Keratinocyte (primary cell): Measurements from ENCODE around the gene AP2A2. TPM values are rescaled to one million over a fixed set of nuclear protein-coding genes. Genes with fewer than 3 reads are reported as not detected.

Experiments used
- DNase-seq: peaks from one replicate; pipeline ENCODE4 v3.0.0-alpha.2; 2011; ENCODE audit warnings: low read depth, missing footprints, low spot score
- FAIRE-seq: peaks from 2 replicates; lab custom pipeline; 2011; peaks lifted over from hg19 to GRCh38; lab: Jason Lieb, UNC
- H2AFZ ChIP-seq: 2 replicates; pipeline ENCODE4 v1.6.0; 2012; ENCODE audit warnings: low read length, control low read depth, inconsistent platforms; ENCODE audit not compliant: control insufficient read depth
- H3K27ac ChIP-seq: 2 replicates; pipeline ENCODE4 v1.5.1; 2011; ENCODE audit warnings: low read length; ENCODE audit not compliant: control insufficient read depth, insufficient read depth
- H3K27me3 ChIP-seq: 3 replicates; pipeline ENCODE4 v1.6.0; 2011; ENCODE audit warnings: low read length; ENCODE audit not compliant: control insufficient read depth, insufficient read depth; ENCODE audit errors: extremely low read depth
- H3K36me3 ChIP-seq, 2 experiments: 2 replicates in 1 of 2; 3 replicates in 1 of 2; pipeline ENCODE4 v1.5.1; 2011; ENCODE audit warnings: low read length in 2 of 2, mild to moderate bottlenecking in 1 of 2; ENCODE audit not compliant: control insufficient read depth in 2 of 2, insufficient read depth in 2 of 2; ENCODE audit errors: extremely low read depth in 1 of 2
- H3K4me1 ChIP-seq: 3 replicates; pipeline ENCODE4 v1.5.1; 2011; ENCODE audit warnings: low read length; ENCODE audit not compliant: control insufficient read depth, insufficient read depth; ENCODE audit errors: extremely low read depth
- H3K4me2 ChIP-seq: 3 replicates; pipeline ENCODE4 v1.6.0; 2011; ENCODE audit warnings: low read depth, low read length; ENCODE audit not compliant: control insufficient read depth, insufficient read depth; ENCODE audit errors: extremely low read depth
- H3K4me3 ChIP-seq, 3 experiments: fragments of 200-600 bp in 1 of 3; sonication (generic) in 1 of 3; 2 replicates in 2 of 3; 3 replicates in 1 of 3; pipeline ENCODE4 v1.5.1; 2011 to 2016; ENCODE audit warnings: low read length in 3 of 3, mild to moderate bottlenecking in 3 of 3, control low read depth in 2 of 3, inconsistent platforms in 1 of 3, low read depth in 1 of 3, mixed read lengths in 1 of 3, mixed run types in 1 of 3, moderate library complexity in 1 of 3; ENCODE audit not compliant: control insufficient read depth in 2 of 3, insufficient read depth in 2 of 3; ENCODE audit errors: extremely low read depth in 1 of 3
- H3K79me2 ChIP-seq: 2 replicates; pipeline ENCODE4 v1.6.0; 2012; ENCODE audit warnings: low read length; ENCODE audit not compliant: control insufficient read depth, insufficient read depth
- H3K9ac ChIP-seq: 3 replicates; pipeline ENCODE4 v1.6.0; 2011; ENCODE audit warnings: low read length; ENCODE audit not compliant: control insufficient read depth, insufficient read depth; ENCODE audit errors: extremely low read depth
- H3K9me1 ChIP-seq: 3 replicates; pipeline ENCODE4 v1.6.0; 2011; ENCODE audit warnings: low read length; ENCODE audit not compliant: control insufficient read depth, insufficient read depth; ENCODE audit errors: extremely low read depth
- H3K9me3 ChIP-seq: 2 replicates; pipeline ENCODE4 v1.5.1; 2012; ENCODE audit warnings: low read depth, low read length; ENCODE audit not compliant: control insufficient read depth
- H4K20me1 ChIP-seq: 3 replicates; pipeline ENCODE4 v1.6.0; 2011; ENCODE audit warnings: low read length; ENCODE audit not compliant: control insufficient read depth, insufficient read depth; ENCODE audit errors: extremely low read depth
- EZH2 ChIP-seq: IDR thresholded peaks from one replicate; pipeline ENCODE4 v1.6.1; 2012; ENCODE audit warnings: inconsistent platforms, mild to moderate bottlenecking, low read length, moderate library complexity
- dilution Hi-C: fragments of 300-500 bp; cut with MboI; formaldehyde crosslinking; loops from one replicate; pipeline ENCODE4 v1.7.0; 2020; ENCODE audit warnings: low sequenced_read_pairs; ENCODE audit not compliant: extremely low pct_ligation_motif_present
- polyA plus RNA-seq, 5 experiments: library from polyadenylated mRNA; depleted of rRNA in 3 of 5; stranded (reverse) in 3 of 5; stranded (forward) in 1 of 5; unstranded in 1 of 5; fragments of >200 nt; gene quantifications; 1 replicate in 1 of 5; 2 replicates in 3 of 5; 3 replicates in 1 of 5; pipeline versions ENCODE4 v1.2.1 to v1.2.3, GENCODE V29; 2011 to 2012; ENCODE audit warnings: missing spikeins in 2 of 5, low read depth in 1 of 5, low replicate concordance in 1 of 5
- TF ChIP-seq, protein P1 (sequence below), 3 experiments: IDR thresholded peaks in 1 of 3; conservative IDR thresholded peaks in 1 of 3; optimal IDR thresholded peaks in 1 of 3; 2 replicates in 2 of 3; 3 replicates in 1 of 3; pipeline versions ENCODE3 to v1.5.1; 2011; ENCODE audit warnings: low read length in 3 of 3, mild to moderate bottlenecking in 3 of 3, moderate library complexity in 2 of 3, control low read depth in 1 of 3, inconsistent platforms in 1 of 3; ENCODE audit not compliant: insufficient read depth in 2 of 3; ENCODE audit errors: extremely low read depth in 1 of 3

Gene AP2A2
- polyA plus RNA-seq, 1 donor (not counting 4 experiments of a cell fraction or from before 2014, with no cell fraction given): 47.8 TPM

DNA sequence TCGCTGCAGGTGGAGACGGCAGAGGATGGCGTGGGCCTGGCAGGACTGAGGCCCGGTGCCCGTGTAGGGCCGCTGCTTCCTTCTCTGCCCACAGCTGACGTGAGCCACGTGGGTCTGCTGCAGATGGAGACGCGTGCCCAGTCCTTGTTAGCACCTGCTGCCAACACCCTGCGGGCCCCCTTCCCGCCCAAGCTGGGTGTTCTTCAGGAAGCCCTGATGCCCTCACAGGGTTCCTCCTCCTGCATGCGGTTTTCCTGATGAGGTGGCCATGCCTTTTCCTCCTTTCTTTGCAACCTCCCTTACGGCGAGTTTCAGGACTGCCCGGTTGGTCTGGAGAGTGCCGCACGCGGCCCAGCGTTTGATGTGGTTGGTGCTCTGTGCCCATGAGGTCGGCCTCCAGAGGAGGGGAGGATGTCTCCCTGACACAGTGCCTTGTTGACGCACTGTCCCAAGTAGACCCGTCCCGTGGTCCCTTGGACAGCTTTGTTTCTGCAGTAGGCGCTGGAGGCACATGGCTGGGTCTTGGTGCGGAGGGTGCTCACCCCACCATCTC is 44.7 kb downstream of the AP2A2 start:
- dilution Hi-C loops: no loop called here
- H3K9me1 ChIP-seq: peaks cover 2% of the 10 kb centered on the region
- no peaks in the 10 kb centered on the region for H3K4me1 ChIP-seq
- no peak for TF ChIP-seq EZH2
- peaks cover 12% of the 10 kb centered on the region for H4K20me1 ChIP-seq
- no peak overlapping the region for H3K27ac ChIP-seq
- H2AFZ ChIP-seq: no peak overlapping the region
- no peak overlapping the region for H3K9ac ChIP-seq
- DNase-seq (no peak), FAIRE-seq (no peak)
- no peak overlapping the region for H3K4me2 ChIP-seq
- H3K4me3 ChIP-seq: no peak overlapping the region
- H3K79me2 ChIP-seq: peaks cover 28% of the 10 kb centered on the region
- no peaks in the 10 kb centered on the region for H3K9me3 ChIP-seq
- peaks cover 12 to 23% of the 10 kb centered on the region in 2 experiments for H3K36me3 ChIP-seq
- no peaks in the 10 kb centered on the region for H3K27me3 ChIP-seq

DNA sequence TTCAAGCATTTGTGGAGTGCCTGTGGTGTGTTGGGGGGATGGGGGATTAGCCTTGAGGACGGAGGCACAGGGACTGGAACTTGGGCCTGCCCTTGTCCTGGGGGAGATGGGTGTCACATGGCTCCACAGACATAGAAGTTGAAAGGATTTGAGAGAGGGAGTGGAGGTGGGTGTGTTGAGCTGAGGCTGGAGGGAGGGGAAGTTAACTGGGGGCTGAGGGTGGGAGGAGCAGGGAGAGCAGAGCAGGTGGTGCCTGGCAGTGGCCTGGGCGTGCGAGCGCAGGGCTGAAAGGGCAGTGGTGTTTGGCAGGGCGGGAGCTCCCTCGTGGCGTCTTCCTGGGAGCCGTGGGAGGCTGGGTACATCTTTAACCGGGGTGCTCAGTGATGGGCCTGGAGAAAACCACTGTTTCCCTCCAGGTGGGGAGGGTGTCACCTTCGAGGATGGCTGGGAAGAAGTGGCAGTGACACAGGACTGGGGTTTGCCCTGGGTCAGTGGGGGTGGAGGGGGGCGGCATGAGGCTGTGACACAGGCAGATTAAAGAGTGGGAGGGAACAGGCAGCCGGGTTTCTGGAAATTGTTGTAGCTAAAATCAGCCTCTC is 45.5 kb downstream of the AP2A2 start:
- Histone ChIP-seq H3K9ac (no peak overlapping the region), H3K9me1 (no peaks in the 10 kb centered on the region), H3K4me3 (no peak overlapping the region), H3K27ac (no peak overlapping the region), H3K36me3 (peaks cover 12 to 23% of the 10 kb centered on the region in 2 experiments), H3K4me1 (no peaks in the 10 kb centered on the region), H4K20me1 (peaks cover 12% of the 10 kb centered on the region), H3K4me2 (no peak overlapping the region), H3K9me3 (no peaks in the 10 kb centered on the region), H3K27me3 (no peaks in the 10 kb centered on the region), H2AFZ (no peak overlapping the region), H3K79me2 (peaks cover 22% of the 10 kb centered on the region)
- no peak for DNase-seq
- TF ChIP-seq, protein P1, sequence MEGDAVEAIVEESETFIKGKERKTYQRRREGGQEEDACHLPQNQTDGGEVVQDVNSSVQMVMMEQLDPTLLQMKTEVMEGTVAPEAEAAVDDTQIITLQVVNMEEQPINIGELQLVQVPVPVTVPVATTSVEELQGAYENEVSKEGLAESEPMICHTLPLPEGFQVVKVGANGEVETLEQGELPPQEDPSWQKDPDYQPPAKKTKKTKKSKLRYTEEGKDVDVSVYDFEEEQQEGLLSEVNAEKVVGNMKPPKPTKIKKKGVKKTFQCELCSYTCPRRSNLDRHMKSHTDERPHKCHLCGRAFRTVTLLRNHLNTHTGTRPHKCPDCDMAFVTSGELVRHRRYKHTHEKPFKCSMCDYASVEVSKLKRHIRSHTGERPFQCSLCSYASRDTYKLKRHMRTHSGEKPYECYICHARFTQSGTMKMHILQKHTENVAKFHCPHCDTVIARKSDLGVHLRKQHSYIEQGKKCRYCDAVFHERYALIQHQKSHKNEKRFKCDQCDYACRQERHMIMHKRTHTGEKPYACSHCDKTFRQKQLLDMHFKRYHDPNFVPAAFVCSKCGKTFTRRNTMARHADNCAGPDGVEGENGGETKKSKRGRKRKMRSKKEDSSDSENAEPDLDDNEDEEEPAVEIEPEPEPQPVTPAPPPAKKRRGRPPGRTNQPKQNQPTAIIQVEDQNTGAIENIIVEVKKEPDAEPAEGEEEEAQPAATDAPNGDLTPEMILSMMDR (optimal IDR thresholded peaks at IDR 0.05 in 1 of 3, IDR thresholded peaks at IDR 0.05 in 1 of 3, conservative IDR thresholded peaks at IDR 0.05 in 1 of 3; ENCODE audit: extremely low read depth in 1 of 3, insufficient read depth in 2 of 3, low read length in 3 of 3): no peak
- no peak for TF ChIP-seq EZH2
- dilution Hi-C loops: no loop called here
- no peak for FAIRE-seq
